GM12874 (cell line): ENCODE measurements around the gene RBKS.

Source experiments
- CTCF ChIP-seq: IDR thresholded peaks from 2 replicates; pipeline ENCODE4 v1.5.1; 2011; ENCODE audit warnings: low read depth, mild to moderate bottlenecking, control low read depth, low read length, moderate library complexity; ENCODE audit not compliant: insufficient read depth

RBKS gene

GRCh38 chr2:27869763-27870162 is 20.4 kb downstream of the RBKS start:
- no peak for TF ChIP-seq CTCF

GRCh38 chr2:27866237-27866636 is 23.9 kb downstream of the RBKS start:
- TF ChIP-seq CTCF: no peak

- TF ChIP-seq CTCF: no peak
These were observed 27.0 kb downstream of the RBKS start for GRCh38 chr2:27863146-27863545.

GRCh38 chr2:27860111-27860510 is 30.1 kb downstream of the RBKS start:
- no peak for TF ChIP-seq CTCF

GRCh38 chr2:27857417-27858172 is 32.6 kb downstream of the RBKS start:
- no peak for TF ChIP-seq CTCF

GRCh38 chr2:27856956-27857355 is 33.2 kb downstream of the RBKS start:
- no peak for TF ChIP-seq CTCF

GRCh38 chr2:27856386-27856785 is 33.8 kb downstream of the RBKS start:
- no peak for TF ChIP-seq CTCF

- no peak for TF ChIP-seq CTCF
These were observed 34.7 kb downstream of the RBKS start for GRCh38 chr2:27855476-27855875.
